Lower leg skin (tissue), 3 donors: ENCODE data around the gene CAMKK2.

Experiments used
- CTCF ChIP-seq, 3 donors: fragments of 450-650 bp; IDR thresholded peaks; one replicate each; pipeline ENCODE4 v1.5.1; 2016; ENCODE audit warnings: antibody characterized with exemption in 3 of 3, mild to moderate bottlenecking in 3 of 3, moderate library complexity in 2 of 3
- POLR2A ChIP-seq, 2 donors: fragments of 450-650 bp; IDR thresholded peaks; one replicate each; pipeline ENCODE4 v1.6.1; 2016 to 2017; ENCODE audit warnings: antibody characterized with exemption in 2 of 2, mild to moderate bottlenecking in 1 of 2, moderate library complexity in 1 of 2

- TF ChIP-seq CTCF (IDR thresholded peaks at IDR 0.05), result no peak
- TF ChIP-seq POLR2A (IDR thresholded peaks at IDR 0.05), result no peak
These were observed 17.0 kb downstream of the CAMKK2 start for GRCh38 chr12:121279507-121279915.
